ENCODE measurements around the gene BDH1. TPM values are rescaled to one million over a fixed set of nuclear protein-coding genes. Genes with fewer than 3 reads are reported as not detected.
A peak's percentile ranks its signal among the peaks of the same experiment; 100 is the strongest.

The BDH1 gene
- total and polyA plus RNA-seq, 2 experiments from 2014 or later: 61.8 to 62.9 TPM

GRCh38 chr3:197491478-197491877, 64.3 kb downstream of the BDH1 start:
- Histone ChIP-seq H4K20me1 (ENCODE audit: insufficient read depth, poor library complexity, severe bottlenecking) (no peaks in the 10 kb centered on the region), H3K4me3 (no peak overlapping the region), H3K4me2 (no peak overlapping the region), H3K27ac (peak overlapping the region; percentile 30), H3K27me3 (no peaks in the 10 kb centered on the region), H3K4me1 (ENCODE audit: insufficient read depth) (peaks cover 34% of the 10 kb centered on the region), H3K36me3 (replicated peaks; ENCODE audit: insufficient read depth, low read depth) (no peaks in the 10 kb centered on the region), H3K79me2 (no peaks in the 10 kb centered on the region), H3K9me2 (replicated peaks; ENCODE audit: insufficient read depth) (no peaks in the 10 kb centered on the region), H2AFZ (no peak overlapping the region), H3K9me3 (ENCODE audit: low read depth) (no peaks in the 10 kb centered on the region)
- TF ChIP-seq CTCF (IDR thresholded peaks at IDR 0.05; ENCODE audit: poor library complexity) (no peak), EZH2 (IDR thresholded peaks at IDR 0.05; ENCODE audit: borderline replicate concordance) (no peak), EZH2phosphoT487 (IDR thresholded peaks at IDR 0.05; ENCODE audit: low read depth, severe bottlenecking, unreplicated experiment) (no peak)
- WGBS (ENCODE audit: low lambda C conversion rate, missing lambda C conversion rate): 92% methylated on average over 7 of the region's 7 CpGs
- no peak for DNase-seq (ENCODE audit: low spot score)

- Histone ChIP-seq H3K27me3 (no peaks in the 10 kb centered on the region), H2AFZ (no peak overlapping the region)
These were observed 65.4 kb downstream of the BDH1 start for GRCh38 chr3:197490098-197491058.

GRCh38 chr3:197487911-197488391, 67.8 kb downstream of the BDH1 start:
- H3K36me3 ChIP-seq (replicated peaks; ENCODE audit: insufficient read depth, low read depth): no peaks in the 10 kb centered on the region
- no peaks in the 10 kb centered on the region for H3K9me3 ChIP-seq (ENCODE audit: low read depth)
- TF ChIP-seq EZH2 (IDR thresholded peaks at IDR 0.05; ENCODE audit: borderline replicate concordance) (no peak), EZH2phosphoT487 (IDR thresholded peaks at IDR 0.05; ENCODE audit: low read depth, severe bottlenecking, unreplicated experiment) (no peak), CTCF (IDR thresholded peaks at IDR 0.05; ENCODE audit: poor library complexity) (no peak)
- no peak overlapping the region for H2AFZ ChIP-seq
- no peaks in the 10 kb centered on the region for H3K9me2 ChIP-seq (replicated peaks; ENCODE audit: insufficient read depth)
- peak; percentile 55 for DNase-seq (ENCODE audit: low spot score)
- no peaks in the 10 kb centered on the region for H3K79me2 ChIP-seq
- peaks cover 25% of the 10 kb centered on the region for H3K4me1 ChIP-seq (ENCODE audit: insufficient read depth)
- H3K4me2 ChIP-seq: no peak overlapping the region
- H3K27me3 ChIP-seq: no peaks in the 10 kb centered on the region
- 57% methylated on average over 8 of the region's 8 CpGs for WGBS (ENCODE audit: low lambda C conversion rate, missing lambda C conversion rate)
- H3K4me3 ChIP-seq: no peak overlapping the region
- no peaks in the 10 kb centered on the region for H4K20me1 ChIP-seq (ENCODE audit: insufficient read depth, poor library complexity, severe bottlenecking)
- no peak overlapping the region for H3K27ac ChIP-seq

More at GRCh38 chr3:197490098-197491058, 65.4 kb downstream of the BDH1 start:
- peak; percentile 23 for DNase-seq (ENCODE audit: low spot score)
- Histone ChIP-seq H3K9me2 (replicated peaks; ENCODE audit: insufficient read depth) (no peaks in the 10 kb centered on the region), H3K27ac (peak overlapping the region; percentile 48), H3K4me3 (no peak overlapping the region), H3K4me2 (no peak overlapping the region), H3K4me1 (ENCODE audit: insufficient read depth) (peaks cover 34% of the 10 kb centered on the region), H3K9me3 (ENCODE audit: low read depth) (no peaks in the 10 kb centered on the region), H3K36me3 (replicated peaks; ENCODE audit: insufficient read depth, low read depth) (no peaks in the 10 kb centered on the region), H3K79me2 (no peaks in the 10 kb centered on the region), H4K20me1 (ENCODE audit: insufficient read depth, poor library complexity, severe bottlenecking) (no peaks in the 10 kb centered on the region)
- 82% methylated on average over 13 of the region's 13 CpGs for WGBS (ENCODE audit: low lambda C conversion rate, missing lambda C conversion rate)
- no peak for TF ChIP-seq EZH2 (IDR thresholded peaks at IDR 0.05; ENCODE audit: borderline replicate concordance)
- TF ChIP-seq CTCF (IDR thresholded peaks at IDR 0.05; ENCODE audit: poor library complexity): no peak
- no peak for TF ChIP-seq EZH2phosphoT487 (IDR thresholded peaks at IDR 0.05; ENCODE audit: low read depth, severe bottlenecking, unreplicated experiment)

Measured in hepatocyte (in vitro differentiated cells).